ENCODE results near the gene TDRD7. TPM values are rescaled to one million over a fixed set of nuclear protein-coding genes. Genes with fewer than 3 reads are reported as not detected.

TDRD7 gene
- total RNA-seq, 1 experiment from 2014 or later, result 12.6 TPM

DNA sequence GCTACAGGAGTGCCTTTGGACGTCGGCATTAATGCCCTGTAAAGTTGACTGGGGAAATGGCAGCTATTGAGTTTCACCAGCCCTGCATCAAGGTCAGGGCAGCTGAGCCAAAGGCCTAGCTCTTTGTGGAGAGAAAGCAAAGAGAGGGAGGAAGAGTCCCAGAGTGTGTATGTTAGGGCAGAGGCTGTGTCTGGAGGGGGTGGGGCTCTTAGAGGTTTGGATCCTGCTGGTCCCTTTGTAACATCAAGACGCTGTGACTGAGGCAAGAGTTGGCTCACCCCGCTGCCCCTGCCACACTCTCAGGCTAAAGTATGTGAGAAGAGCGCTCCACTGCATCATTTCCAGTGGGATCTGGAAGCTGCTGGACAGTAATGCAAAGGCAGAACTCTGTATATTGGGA is 123.9 kb downstream of the TDRD7 start:
- DNase-seq, result no peak
- H3K4me3 ChIP-seq, result no peak overlapping the region
- no peaks in the 10 kb centered on the region for H3K27me3 ChIP-seq
- no peaks in the 10 kb centered on the region for H3K36me3 ChIP-seq
- H3K9me3 ChIP-seq, result no peaks in the 10 kb centered on the region

DNA sequence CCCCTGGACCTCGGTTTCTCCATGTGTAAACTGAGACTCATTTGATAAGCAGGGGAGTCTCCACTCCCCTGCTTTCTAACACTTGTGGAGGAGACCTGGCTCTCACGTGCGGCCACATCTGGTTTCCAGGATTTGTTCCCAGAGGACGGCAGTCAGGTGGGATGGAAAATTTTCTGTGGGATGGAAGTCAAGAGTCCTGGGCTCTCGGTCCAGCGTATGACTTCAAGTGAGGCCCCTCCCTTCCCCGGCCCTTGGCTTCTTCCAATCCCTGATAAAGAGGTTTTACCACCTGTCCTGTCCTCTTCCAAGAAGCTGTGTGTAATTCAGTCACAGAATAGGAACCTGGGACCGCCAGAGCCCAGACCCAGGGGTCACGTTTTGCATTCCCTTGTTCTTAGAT is 124.6 kb downstream of the TDRD7 start:
- no peak for DNase-seq
- Histone ChIP-seq H3K27me3 (no peaks in the 10 kb centered on the region), H3K36me3 (no peaks in the 10 kb centered on the region), H3K9me3 (no peaks in the 10 kb centered on the region), H3K4me3 (no peak overlapping the region)

GRCh38 chr9:97543561-97543960 is 131.7 kb downstream of the TDRD7 start:
- Histone ChIP-seq H3K27me3 (no peaks in the 10 kb centered on the region), H3K9me3 (no peaks in the 10 kb centered on the region), H3K36me3 (no peaks in the 10 kb centered on the region), H3K4me3 (no peak overlapping the region)
- DNase-seq, result no peak

DNA sequence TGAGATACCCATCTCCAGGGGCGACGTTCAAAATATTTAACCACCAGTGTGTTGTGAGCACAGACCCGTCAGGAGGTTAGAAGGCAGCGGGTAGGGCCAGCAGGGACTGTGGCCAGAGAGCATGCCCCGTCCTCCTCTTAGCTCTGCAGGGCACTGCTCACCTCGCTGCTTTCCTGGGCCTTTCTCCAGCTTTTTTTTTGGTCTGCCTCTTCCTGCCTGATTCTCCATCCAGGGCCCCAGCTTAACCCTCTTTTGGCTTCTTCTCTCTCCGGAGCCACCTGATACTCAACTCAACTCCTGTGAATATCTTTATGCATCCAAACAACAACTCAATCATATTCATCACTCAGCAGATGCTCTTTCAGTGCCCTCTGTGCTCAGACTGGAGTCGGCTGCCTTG is 133.6 kb downstream of the TDRD7 start:
- no peaks in the 10 kb centered on the region for H3K36me3 ChIP-seq
- DNase-seq, result no peak
- no peak overlapping the region for H3K4me3 ChIP-seq
- no peaks in the 10 kb centered on the region for H3K27me3 ChIP-seq
- H3K9me3 ChIP-seq, result no peaks in the 10 kb centered on the region

Other genes starting within 250 kb of the TDRD7 start
- gene CCDC180, start 104.4 kb upstream of the TDRD7 start, total RNA-seq (2014; rRNA removed; shearing (Covaris generic); ENCODE audit: low replicate concordance), result 3.4 and 5.4 TPM in 2 replicates
- 0.47 TPM in 1 of 2 replicates, not detected in the other for gene TMOD1, start 89.6 kb downstream of the TDRD7 start, total RNA-seq (2014; rRNA removed; shearing (Covaris generic); ENCODE audit: low replicate concordance)
- gene TSTD2, start 221.3 kb downstream of the TDRD7 start, total RNA-seq (2014; rRNA removed; shearing (Covaris generic); ENCODE audit: low replicate concordance), result 12.0 and 21.6 TPM in 2 replicates
- gene NCBP1, start 221.7 kb downstream of the TDRD7 start, total RNA-seq (2014; rRNA removed; shearing (Covaris generic); ENCODE audit: low replicate concordance), result 35.7 and 263 TPM in 2 replicates